C4-2B (cell line): ENCODE results near the gene BRME1.

Experiments used
- CTCF ChIP-seq: fragments of 450-650 bp; conservative IDR thresholded peaks from 2 replicates; pipeline ENCODE4 v1.5.1; 2017; ENCODE audit warnings: mild to moderate bottlenecking
- ZFX ChIP-seq: fragments of 450-650 bp; IDR thresholded peaks from 2 replicates; pipeline ENCODE4 v1.6.1; 2017

GRCh38 chr19:13920524-13920923 lies 14.6 kb upstream of the BRME1 start:
- no peak for TF ChIP-seq CTCF
- TF ChIP-seq ZFX = no peak
